GM12801 (cell line): ENCODE results near the gene ESR1.

Experiments used
- TF ChIP-seq, protein P1 (sequence below): IDR thresholded peaks from one replicate; pipeline ENCODE4 v1.5.1; 2011; ENCODE audit warnings: control low read depth; ENCODE audit not compliant: insufficient read length; ENCODE audit errors: extremely low read depth

The ESR1 gene

DNA sequence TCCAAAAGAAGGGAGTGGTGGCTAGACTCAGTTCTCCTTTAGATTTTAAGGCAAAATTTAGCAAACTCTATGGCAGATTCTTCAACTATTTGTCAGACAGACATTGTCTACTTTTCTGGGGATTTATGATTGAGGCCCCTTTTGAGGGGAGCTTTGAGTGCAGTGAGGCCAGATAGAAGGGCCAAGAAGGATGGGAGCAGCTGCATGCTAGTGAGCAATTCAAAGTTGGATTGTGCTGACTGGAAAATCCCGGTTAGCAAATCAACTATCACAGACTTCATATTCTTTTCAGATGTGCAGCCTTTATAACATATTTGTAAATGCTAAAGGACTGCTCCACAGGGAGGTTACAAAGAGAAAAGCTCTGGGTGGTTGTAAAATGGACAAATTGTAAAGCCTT lies 35.0 kb upstream of the ESR1 start:
- TF ChIP-seq, protein P1, sequence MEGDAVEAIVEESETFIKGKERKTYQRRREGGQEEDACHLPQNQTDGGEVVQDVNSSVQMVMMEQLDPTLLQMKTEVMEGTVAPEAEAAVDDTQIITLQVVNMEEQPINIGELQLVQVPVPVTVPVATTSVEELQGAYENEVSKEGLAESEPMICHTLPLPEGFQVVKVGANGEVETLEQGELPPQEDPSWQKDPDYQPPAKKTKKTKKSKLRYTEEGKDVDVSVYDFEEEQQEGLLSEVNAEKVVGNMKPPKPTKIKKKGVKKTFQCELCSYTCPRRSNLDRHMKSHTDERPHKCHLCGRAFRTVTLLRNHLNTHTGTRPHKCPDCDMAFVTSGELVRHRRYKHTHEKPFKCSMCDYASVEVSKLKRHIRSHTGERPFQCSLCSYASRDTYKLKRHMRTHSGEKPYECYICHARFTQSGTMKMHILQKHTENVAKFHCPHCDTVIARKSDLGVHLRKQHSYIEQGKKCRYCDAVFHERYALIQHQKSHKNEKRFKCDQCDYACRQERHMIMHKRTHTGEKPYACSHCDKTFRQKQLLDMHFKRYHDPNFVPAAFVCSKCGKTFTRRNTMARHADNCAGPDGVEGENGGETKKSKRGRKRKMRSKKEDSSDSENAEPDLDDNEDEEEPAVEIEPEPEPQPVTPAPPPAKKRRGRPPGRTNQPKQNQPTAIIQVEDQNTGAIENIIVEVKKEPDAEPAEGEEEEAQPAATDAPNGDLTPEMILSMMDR, result no peak

DNA sequence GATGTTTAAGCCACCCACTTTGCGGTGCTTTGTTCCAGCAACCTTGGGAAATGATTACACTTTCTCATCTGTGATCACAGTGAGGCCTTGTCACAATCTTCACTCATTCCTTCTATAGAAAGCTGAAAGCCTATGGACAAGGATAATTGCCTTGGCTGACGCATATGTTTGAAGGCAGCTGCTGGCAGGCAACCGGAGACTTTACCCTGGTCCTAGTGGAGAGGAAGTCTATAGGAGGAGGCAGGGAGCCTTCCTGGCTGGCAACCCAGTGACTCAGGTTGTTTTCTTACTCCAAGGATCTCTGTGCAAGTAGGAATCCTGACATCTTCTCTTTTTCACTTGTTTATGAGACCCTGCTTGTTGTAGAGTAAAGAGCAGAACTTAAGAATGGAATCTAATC lies 34.1 kb upstream of the ESR1 start:
- TF ChIP-seq, protein P1, result no peak

DNA sequence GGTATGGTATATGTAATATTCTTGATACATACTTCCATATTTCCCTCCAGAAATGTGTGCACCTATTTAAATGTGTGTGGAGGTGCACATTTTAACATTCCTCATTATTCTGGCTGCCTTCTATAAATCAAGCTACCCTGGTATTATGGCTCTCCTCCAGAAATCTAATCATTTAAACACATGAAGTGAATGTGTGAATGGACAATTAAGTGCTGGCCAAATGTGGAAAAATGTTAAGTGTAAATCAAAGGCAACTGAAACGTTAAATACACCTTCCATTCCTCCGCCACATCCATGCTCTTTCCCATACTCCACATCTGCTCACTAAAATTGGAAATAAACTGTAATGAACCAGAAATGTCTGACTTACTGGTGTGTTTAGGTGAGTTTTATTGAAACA lies 24.9 kb upstream of the ESR1 start:
- TF ChIP-seq, protein P1, result no peak

DNA sequence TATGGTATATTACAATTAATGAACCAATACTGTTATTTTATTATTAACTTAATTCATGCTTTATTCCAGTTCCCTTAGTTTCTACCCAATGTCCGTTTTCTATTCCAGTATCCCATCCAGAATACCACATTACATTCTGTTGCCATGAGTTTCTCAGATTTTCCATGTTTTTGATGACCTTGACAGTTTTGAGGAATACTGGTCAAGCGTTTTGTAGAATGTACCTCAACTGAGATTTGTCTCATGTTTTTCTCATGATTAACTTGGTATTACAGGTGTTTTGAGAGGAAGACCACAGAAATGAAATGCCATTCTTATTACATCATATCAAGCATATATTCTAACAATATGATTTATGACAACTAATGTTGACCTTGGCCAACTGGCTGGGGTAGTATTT lies 23.8 kb upstream of the ESR1 start:
- TF ChIP-seq, protein P1, result no peak

DNA sequence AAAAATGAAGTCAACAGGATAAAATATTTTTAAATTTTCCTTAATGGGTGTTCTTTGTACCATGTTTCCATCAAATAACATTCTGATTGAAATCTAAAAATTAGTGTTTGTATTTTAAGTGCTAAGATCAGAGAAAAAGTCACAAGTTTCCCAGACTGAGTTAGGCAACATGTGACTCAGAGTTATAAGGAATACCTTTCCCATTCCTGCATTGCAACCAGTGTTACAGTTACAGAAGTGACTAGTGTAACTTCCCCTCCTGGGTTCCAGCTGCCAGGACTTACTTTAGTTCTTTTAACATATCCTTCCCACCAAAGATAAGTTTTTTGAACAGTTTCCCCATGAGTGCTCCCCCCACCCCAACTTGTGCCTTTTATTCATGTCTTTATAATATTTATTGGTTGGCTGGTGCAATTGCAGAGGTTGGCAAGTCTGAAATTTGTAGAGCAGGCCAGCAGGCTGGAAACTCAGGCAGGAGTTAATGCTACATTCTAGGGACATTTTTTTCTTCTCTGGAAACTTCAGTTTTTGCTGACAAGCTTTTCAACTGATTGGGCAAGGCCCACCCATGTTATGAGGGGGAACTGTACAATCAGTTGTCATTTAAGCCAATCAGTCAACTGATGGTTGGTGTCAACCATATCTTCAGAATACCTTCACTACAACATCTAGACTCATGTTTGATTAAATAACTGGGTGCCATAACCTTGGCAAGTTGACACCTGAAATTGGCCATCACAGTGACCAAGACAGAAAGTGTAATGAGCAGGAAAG lies 22.9 kb upstream of the ESR1 start:
- TF ChIP-seq, protein P1, result no peak

DNA sequence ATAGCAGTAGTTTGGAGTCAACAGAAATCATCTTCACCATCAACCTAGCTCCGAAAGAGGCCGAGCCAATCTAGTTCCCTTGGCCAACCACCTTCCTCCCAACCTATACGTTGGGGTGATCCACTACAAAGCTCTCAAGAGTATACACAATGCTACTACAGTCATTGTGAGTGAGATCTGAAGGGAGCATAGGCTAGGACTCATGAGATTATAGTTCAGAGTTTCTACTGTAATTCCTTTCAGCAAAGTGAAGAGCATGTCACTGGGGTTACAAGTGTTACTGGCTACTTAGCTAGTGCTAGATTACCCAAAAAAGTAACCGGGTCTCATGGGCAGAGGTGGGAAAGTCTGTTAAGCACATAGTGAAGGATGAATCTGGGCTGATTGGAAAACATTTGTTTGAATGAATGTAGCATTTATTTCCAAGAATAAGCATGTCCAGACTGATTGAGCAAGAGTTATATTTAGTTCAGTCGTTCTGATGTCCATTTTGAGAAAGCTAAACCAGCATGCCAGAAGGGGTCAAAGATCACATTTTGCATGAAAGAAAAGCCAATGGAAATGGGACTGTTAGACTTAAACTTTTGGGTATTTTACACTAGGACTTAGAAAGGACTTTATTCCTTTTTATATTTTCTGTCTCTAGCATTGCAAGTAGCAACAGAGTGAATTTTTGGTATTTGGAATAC lies 10.5 kb upstream of the ESR1 start:
- TF ChIP-seq, protein P1, result no peak

DNA sequence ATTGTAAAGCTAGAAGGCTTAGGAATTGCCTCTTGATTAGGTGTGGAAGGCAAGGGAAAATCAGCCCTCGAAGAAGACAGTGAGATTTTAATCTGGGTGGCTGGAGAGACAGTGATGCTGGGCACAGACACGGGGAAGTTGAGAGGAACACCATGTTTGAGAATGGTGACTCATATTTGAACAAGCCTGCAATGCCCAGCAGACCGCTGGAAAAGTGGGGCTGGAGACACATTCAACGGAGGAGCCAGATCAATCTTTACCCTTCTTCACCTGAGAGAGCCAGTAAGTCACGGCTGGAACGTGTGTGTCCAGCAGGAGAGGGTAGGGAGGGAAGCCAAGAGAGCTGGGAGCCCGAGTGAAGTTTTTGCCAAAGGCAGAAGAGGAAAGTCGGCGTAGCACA lies 3.7 kb upstream of the ESR1 start:
- TF ChIP-seq, protein P1, result no peak
